GM12878 (cell line): ENCODE measurements around the gene DND1.

ENCODE experiments used
- CBX3 ChIP-seq: fragments of 200-600 bp; sonication (generic); IDR thresholded peaks from 2 replicates; pipeline ENCODE4 v1.6.1; 2016; ENCODE audit warnings: low read depth, borderline replicate concordance
- CTCF ChIP-seq, 3 experiments: IDR thresholded peaks in 2 of 3; conservative IDR thresholded peaks in 1 of 3; 2 replicates each; pipeline ENCODE4 v1.5.1; 2011; ENCODE audit warnings: low read depth in 3 of 3, low read length in 3 of 3, mild to moderate bottlenecking in 3 of 3, control low read depth in 2 of 3, moderate library complexity in 2 of 3, inconsistent platforms in 1 of 3, mixed read lengths in 1 of 3; ENCODE audit not compliant: control insufficient read depth in 2 of 3, insufficient read depth in 1 of 3; ENCODE audit errors: extremely low read depth in 1 of 3
- HDAC2 ChIP-seq: fragments of 200-600 bp; sonication (generic); IDR thresholded peaks from 2 replicates; pipeline ENCODE4 v1.6.1; 2017
- IRF3 ChIP-seq: fragments of 450-650 bp; IDR thresholded peaks from 2 replicates; pipeline ENCODE4 v1.6.1; 2014; ENCODE audit warnings: mild to moderate bottlenecking
- MAX ChIP-seq: IDR thresholded peaks from 2 replicates; pipeline ENCODE4 v1.6.1; 2012; ENCODE audit warnings: low read depth, low read length, improper control_type of control experiment
- MYC ChIP-seq: IDR thresholded peaks from 2 replicates; pipeline ENCODE4 v1.6.1; 2011; ENCODE audit warnings: mild to moderate bottlenecking, low read length, moderate library complexity, inconsistent platforms; ENCODE audit not compliant: insufficient read depth, insufficient replicate concordance, insufficient read length, severe bottlenecking
- POLR2AphosphoS5 ChIP-seq: IDR thresholded peaks from 2 replicates; pipeline ENCODE4 v1.6.1; 2011; ENCODE audit warnings: mild to moderate bottlenecking, low read length, inconsistent platforms
- USF2 ChIP-seq: IDR thresholded peaks from 2 replicates; pipeline ENCODE4 v1.6.1; 2011; ENCODE audit warnings: low read depth, low read length, improper control_type of control experiment, borderline replicate concordance
- ZNF274 ChIP-seq: IDR thresholded peaks from one replicate; pipeline ENCODE4 v1.8.0; 2011; ENCODE audit not compliant: insufficient read length, insufficient read depth

- TF ChIP-seq CTCF (IDR thresholded peaks at IDR 0.05 in 2 of 3, conservative IDR thresholded peaks at IDR 0.05 in 1 of 3; ENCODE audit: control insufficient read depth in 2 of 3, extremely low read depth in 1 of 3, insufficient read depth in 1 of 3, low read depth in 3 of 3, low read length in 3 of 3) (no peak; a peak in 1 of 6 replicates), HDAC2 (no peak), POLR2AphosphoS5 (no peak), IRF3 (no peak), ZNF274 (no peak), USF2 (no peak), MAX (no peak), MYC (no peak), CBX3 (no peak)
Measured at GRCh38 chr5:140674211-140674610, 835 bp upstream of the DND1 start.
